T-helper 2 cell treated with Interferon-gamma antibody and Interleukin-4, amounts not matched to agents 5 μg/mL and 100 μg/mL, for 36 hours (primary cell): Measurements from ENCODE around the gene LCE3C.

ENCODE experiments used
- DNase-seq: peaks from one replicate; pipeline ENCODE4 v3.0.0; 2021; ENCODE audit warnings: low spot score
- H3K27ac Mint-ChIP-seq: one replicate; pipeline ENCODE4 v1.8.0; 2021; ENCODE audit warnings: mild to moderate bottlenecking, mixed read lengths
- H3K27me3 Mint-ChIP-seq: one replicate; pipeline ENCODE4 v1.8.0; 2021; ENCODE audit warnings: low read depth, mixed read lengths
- H3K36me3 Mint-ChIP-seq: one replicate; pipeline ENCODE4 v1.8.0; 2021; ENCODE audit warnings: low read depth, mixed read lengths
- H3K4me1 Mint-ChIP-seq: one replicate; pipeline ENCODE4 v1.8.0; 2021; ENCODE audit warnings: low read depth, mixed read lengths
- H3K4me3 Mint-ChIP-seq: one replicate; pipeline ENCODE4 v1.8.0; 2022; ENCODE audit warnings: mild to moderate bottlenecking, moderate library complexity, mixed read lengths
- H3K9me3 Mint-ChIP-seq: one replicate; pipeline ENCODE4 v1.8.0; 2021; ENCODE audit warnings: mixed read lengths

Gene LCE3C

DNA sequence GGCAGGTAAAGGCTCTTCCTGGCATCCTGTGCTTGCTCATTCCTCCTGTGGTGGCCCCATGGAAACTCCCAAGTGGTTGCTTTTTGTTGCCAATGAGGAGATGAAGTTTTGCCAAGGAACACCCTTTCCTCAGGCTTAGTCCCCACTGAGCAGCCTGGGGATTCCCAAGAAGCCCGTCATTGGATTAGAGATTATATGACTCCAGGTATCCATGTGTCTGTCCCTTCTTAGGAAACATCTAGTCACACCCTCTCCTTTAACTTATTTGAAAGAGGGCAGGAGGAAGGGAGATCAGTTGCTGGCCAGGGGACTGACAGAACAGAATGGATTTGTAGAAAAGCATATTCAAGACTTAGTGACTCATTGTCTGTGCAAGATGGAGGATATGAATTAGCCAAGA is 26.7 kb downstream of the LCE3C start:
- Mint-ChIP-seq H3K27ac (no peak overlapping the region), H3K27me3 (peaks cover 14% of the 10 kb centered on the region), H3K36me3 (no peaks in the 10 kb centered on the region), H3K9me3 (no peaks in the 10 kb centered on the region), H3K4me1 (no peaks in the 10 kb centered on the region), H3K4me3 (no peak overlapping the region)
- no peak for DNase-seq

DNA sequence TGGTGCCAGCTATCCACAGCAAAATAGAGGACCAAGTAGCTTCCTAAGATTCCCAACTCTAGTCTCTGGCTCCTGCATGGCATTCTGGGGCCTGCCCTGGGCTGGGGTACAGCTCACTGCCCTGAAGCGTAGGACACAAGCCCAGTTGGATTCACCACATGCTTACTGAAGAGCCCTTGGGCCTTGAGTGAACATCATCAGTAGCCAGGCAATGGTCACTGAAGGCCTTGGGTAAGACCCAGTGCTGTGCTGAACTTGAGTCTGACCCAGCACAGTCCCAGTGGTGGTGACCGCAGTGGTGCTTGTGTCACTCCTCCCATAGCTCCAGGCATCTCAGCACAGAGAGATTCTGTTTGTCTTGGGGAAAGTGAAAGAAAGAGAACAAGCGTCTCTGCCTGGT is 30.6 kb downstream of the LCE3C start:
- Mint-ChIP-seq H3K4me1 (no peaks in the 10 kb centered on the region), H3K4me3 (no peak overlapping the region), H3K27me3 (peaks cover 7% of the 10 kb centered on the region), H3K36me3 (no peaks in the 10 kb centered on the region), H3K9me3 (no peaks in the 10 kb centered on the region), H3K27ac (no peak overlapping the region)
- no peak for DNase-seq

DNA sequence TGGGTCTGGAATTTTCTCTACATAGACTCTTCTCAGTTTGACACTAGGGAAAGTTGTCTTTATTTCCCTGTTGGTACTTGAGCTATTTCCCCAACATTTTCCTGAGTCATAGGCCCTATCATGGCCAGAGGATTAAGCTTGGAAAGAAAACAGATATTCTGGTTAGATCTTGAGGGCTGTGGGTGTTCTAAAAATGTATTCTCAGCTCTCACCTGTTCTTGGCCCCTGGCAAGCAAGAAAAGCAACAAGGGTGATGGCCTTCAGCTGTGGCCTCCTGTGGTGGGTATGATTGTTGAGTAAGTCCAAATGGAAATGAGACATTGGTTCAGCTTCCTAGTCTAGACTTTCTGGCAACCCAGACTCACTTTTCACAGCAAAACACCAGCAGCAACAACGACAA is 40.3 kb downstream of the LCE3C start:
- Mint-ChIP-seq H3K27ac (no peak overlapping the region), H3K4me3 (no peak overlapping the region)

DNA sequence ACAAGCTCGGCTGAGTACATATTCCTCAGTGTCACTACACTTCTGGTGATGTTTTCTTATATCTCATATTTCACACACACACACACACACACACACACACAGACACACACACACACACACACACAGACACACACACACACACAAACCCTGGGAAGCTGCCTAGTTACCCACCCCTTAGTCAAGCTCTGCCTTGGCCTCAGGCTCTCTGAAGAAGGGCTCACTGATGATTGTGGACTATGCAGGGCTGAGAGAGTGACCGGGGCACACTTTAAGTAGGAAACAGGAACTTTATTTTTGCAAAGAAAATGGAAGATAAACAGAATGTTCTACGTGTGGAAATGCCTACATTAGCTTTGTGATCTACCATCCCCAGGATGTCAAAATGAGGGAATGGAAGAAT is 43.9 kb downstream of the LCE3C start:
- H3K27ac Mint-ChIP-seq = no peak overlapping the region
- H3K27me3 Mint-ChIP-seq = peaks cover 5% of the 10 kb centered on the region
- no peaks in the 10 kb centered on the region for H3K9me3 Mint-ChIP-seq
- H3K4me1 Mint-ChIP-seq = no peaks in the 10 kb centered on the region
- no peaks in the 10 kb centered on the region for H3K36me3 Mint-ChIP-seq
- DNase-seq = no peak
- H3K4me3 Mint-ChIP-seq = no peak overlapping the region

More for the DNA sequence above, 40.3 kb downstream of the LCE3C start:
- DNase-seq = no peak
- Mint-ChIP-seq H3K4me1 (no peaks in the 10 kb centered on the region), H3K27me3 (peaks cover 2% of the 10 kb centered on the region), H3K9me3 (no peaks in the 10 kb centered on the region), H3K36me3 (no peaks in the 10 kb centered on the region)

DNA sequence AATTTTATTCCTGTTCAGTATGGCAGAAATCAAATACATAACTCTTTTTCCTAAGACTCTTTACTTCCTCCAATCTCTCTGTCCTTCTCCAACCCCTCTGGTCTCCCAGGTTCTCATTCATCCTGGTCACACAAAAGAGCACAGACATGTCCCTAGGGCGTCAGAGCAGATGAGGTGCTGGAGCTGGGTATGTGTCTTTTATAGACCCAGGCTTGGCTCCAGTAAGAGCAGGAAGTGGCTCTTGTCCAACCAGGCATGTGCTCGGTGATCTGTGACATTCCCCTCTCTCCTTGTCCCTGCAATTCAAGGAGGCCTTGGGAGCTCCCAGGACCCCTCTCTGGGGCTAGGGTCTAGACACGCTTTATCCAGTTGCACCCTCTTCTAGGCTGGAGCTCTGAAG is 45.1 kb downstream of the LCE3C start:
- peaks cover 8% of the 10 kb centered on the region for H3K27me3 Mint-ChIP-seq
- no peaks in the 10 kb centered on the region for H3K4me1 Mint-ChIP-seq
- H3K27ac Mint-ChIP-seq = no peak overlapping the region
- no peaks in the 10 kb centered on the region for H3K9me3 Mint-ChIP-seq
- no peak overlapping the region for H3K4me3 Mint-ChIP-seq
- H3K36me3 Mint-ChIP-seq = no peaks in the 10 kb centered on the region
- no peak for DNase-seq

DNA sequence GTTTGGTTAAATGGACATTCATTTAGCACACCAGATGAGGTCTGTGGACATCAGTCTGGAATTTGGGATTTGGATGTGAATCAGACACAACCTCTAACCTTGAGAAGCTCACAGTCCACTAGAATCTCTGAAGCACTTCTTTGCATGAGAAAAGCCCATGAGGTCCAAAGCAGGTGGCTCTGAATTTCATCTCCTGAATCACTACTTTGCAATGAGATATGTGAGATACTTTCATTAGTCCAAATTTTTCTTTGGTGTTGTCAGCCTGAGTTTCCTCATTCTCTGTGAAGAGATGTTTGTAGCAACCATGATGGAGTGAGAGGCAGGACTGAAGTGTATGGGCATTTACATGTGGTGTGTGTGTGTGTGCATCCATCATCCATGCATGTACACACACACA is 46.6 kb downstream of the LCE3C start:
- H3K36me3 Mint-ChIP-seq = no peaks in the 10 kb centered on the region
- no peaks in the 10 kb centered on the region for H3K9me3 Mint-ChIP-seq
- no peaks in the 10 kb centered on the region for H3K4me1 Mint-ChIP-seq
- DNase-seq = no peak
- H3K4me3 Mint-ChIP-seq = no peak overlapping the region
- no peak overlapping the region for H3K27ac Mint-ChIP-seq
- H3K27me3 Mint-ChIP-seq = peaks cover 12% of the 10 kb centered on the region
